Small intestine (tissue), 4 donors: Measurements from ENCODE around the gene OR5V1. TPM values are rescaled to one million over a fixed set of nuclear protein-coding genes. Genes with fewer than 3 reads are reported as not detected.

Source experiments
- polyA plus RNA-seq, 4 donors: library from polyadenylated mRNA; stranded (reverse) in 3 of 4; unstranded in 1 of 4; fragments of 200-250 nt in 3 of 4; fragments of 120-200 nt in 1 of 4; gene quantifications; one replicate each; pipeline versions ENCODE4 v1.2.1 to v1.2.3, GENCODE V29; 2013
- donor health status: healthy with polysubstance abuse.
- donor health status: Bipolar disorder and iron deficiency.
- donor health status: healthy.

Gene OR5V1
- polyA plus RNA-seq, 4 donors: not detected

Other genes starting within 250 kb of the OR5V1 start
- gene OR2J2, start 198.0 kb downstream of the OR5V1 start, polyA plus RNA-seq: not detected
- gene OR14J1, start 67.2 kb downstream of the OR5V1 start, polyA plus RNA-seq: under 1 TPM in 1 of 4 donors, not detected in 3; under 0.01 TPM
- not detected for gene OR12D3, start 6.4 kb upstream of the OR5V1 start, polyA plus RNA-seq
- gene OR12D2, start 26.8 kb upstream of the OR5V1 start, polyA plus RNA-seq: not detected
- gene OR12D1, start 46.1 kb upstream of the OR5V1 start, polyA plus RNA-seq: not detected
- gene OR10C1, start 70.4 kb upstream of the OR5V1 start, polyA plus RNA-seq: not detected
- not detected for gene OR11A1, start 88.2 kb upstream of the OR5V1 start, polyA plus RNA-seq
- gene OR2H1, start 88.3 kb upstream of the OR5V1 start, polyA plus RNA-seq: not detected
- gene MAS1L, start 119.1 kb upstream of the OR5V1 start, polyA plus RNA-seq: not detected
- 10 to 100 TPM in 2 of 4 donors, 1 to 10 TPM in 1, not detected in 1; 4.6 to 20.0 (median 17.0) TPM for gene UBD, start 190.9 kb upstream of the OR5V1 start, polyA plus RNA-seq
- not detected for gene OR2H2, start 216.3 kb upstream of the OR5V1 start, polyA plus RNA-seq